Ishikawa (cell line): ENCODE data around the gene WNK4.

ENCODE experiments used
- CEBPB ChIP-seq: IDR thresholded peaks from 2 replicates; pipeline ENCODE4 v1.6.1; 2012
- EP300 ChIP-seq: IDR thresholded peaks from 2 replicates; pipeline ENCODE4 v1.6.1; 2012; ENCODE audit warnings: borderline replicate concordance
- RAD21 ChIP-seq: IDR thresholded peaks from 2 replicates; pipeline ENCODE4 v1.6.1; 2012; ENCODE audit warnings: low read depth
- TF ChIP-seq, protein P1 (sequence below): IDR thresholded peaks from 2 replicates; pipeline ENCODE4 v1.6.1; 2012; ENCODE audit warnings: low read depth, mild to moderate bottlenecking

GRCh38 chr17:42773290-42774035 is 6.9 kb upstream of the WNK4 start, which contains the start of gene VPS25:
- TF ChIP-seq RAD21, result peak; percentile 3; the same call in 1 of the 2 replicates
- no peak; the same call in 1 of the 2 replicates for TF ChIP-seq CEBPB
- TF ChIP-seq EP300, result no peak
- TF ChIP-seq, protein P1, sequence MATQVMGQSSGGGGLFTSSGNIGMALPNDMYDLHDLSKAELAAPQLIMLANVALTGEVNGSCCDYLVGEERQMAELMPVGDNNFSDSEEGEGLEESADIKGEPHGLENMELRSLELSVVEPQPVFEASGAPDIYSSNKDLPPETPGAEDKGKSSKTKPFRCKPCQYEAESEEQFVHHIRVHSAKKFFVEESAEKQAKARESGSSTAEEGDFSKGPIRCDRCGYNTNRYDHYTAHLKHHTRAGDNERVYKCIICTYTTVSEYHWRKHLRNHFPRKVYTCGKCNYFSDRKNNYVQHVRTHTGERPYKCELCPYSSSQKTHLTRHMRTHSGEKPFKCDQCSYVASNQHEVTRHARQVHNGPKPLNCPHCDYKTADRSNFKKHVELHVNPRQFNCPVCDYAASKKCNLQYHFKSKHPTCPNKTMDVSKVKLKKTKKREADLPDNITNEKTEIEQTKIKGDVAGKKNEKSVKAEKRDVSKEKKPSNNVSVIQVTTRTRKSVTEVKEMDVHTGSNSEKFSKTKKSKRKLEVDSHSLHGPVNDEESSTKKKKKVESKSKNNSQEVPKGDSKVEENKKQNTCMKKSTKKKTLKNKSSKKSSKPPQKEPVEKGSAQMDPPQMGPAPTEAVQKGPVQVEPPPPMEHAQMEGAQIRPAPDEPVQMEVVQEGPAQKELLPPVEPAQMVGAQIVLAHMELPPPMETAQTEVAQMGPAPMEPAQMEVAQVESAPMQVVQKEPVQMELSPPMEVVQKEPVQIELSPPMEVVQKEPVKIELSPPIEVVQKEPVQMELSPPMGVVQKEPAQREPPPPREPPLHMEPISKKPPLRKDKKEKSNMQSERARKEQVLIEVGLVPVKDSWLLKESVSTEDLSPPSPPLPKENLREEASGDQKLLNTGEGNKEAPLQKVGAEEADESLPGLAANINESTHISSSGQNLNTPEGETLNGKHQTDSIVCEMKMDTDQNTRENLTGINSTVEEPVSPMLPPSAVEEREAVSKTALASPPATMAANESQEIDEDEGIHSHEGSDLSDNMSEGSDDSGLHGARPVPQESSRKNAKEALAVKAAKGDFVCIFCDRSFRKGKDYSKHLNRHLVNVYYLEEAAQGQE, result no peak
